ENCODE results near the gene CD24. TPM values are rescaled to one million over a fixed set of nuclear protein-coding genes. Genes with fewer than 3 reads are reported as not detected.

The CD24 gene
- polyA plus RNA-seq, 1 experiment, result 0.07 TPM

GRCh38 chr6:106967936-106968555 is 6.5 kb downstream of the CD24 start:
- Histone ChIP-seq H3K4me3 (ENCODE audit: low read depth, low read length) (no peak overlapping the region), H3K27me3 (ENCODE audit: control insufficient read depth, insufficient read depth, low read length) (peaks cover 4% of the 10 kb centered on the region), H3K36me3 (ENCODE audit: control insufficient read depth, insufficient read depth, low read length) (no peaks in the 10 kb centered on the region)
- no peak for TF ChIP-seq CTCF (IDR thresholded peaks at IDR 0.05; ENCODE audit: insufficient read depth, low read depth, low read length)
- no peak for DNase-seq (ENCODE audit: low read depth)
- ChIA-PET CTCF (interaction anchor here (1.4 kb wide), 1 partner anchor 11 kb away, joined by 5 read pairs; no protein-coding TSS in a partner anchor), POLR2A (no interaction called here)

- Histone ChIP-seq H3K27me3 (ENCODE audit: control insufficient read depth, insufficient read depth, low read length) (no peaks in the 10 kb centered on the region), H3K36me3 (ENCODE audit: control insufficient read depth, insufficient read depth, low read length) (no peaks in the 10 kb centered on the region), H3K4me3 (ENCODE audit: low read depth, low read length) (no peak overlapping the region)
- POLR2A ChIA-PET, result no interaction called here
- CTCF ChIA-PET, result no interaction called here
- no peak for TF ChIP-seq CTCF (IDR thresholded peaks at IDR 0.05; ENCODE audit: insufficient read depth, low read depth, low read length)
- no peak for DNase-seq (ENCODE audit: low read depth)
Measured at GRCh38 chr6:106966671-106967640, 7.6 kb downstream of the CD24 start.

GRCh38 chr6:106966229-106966628 is 8.3 kb downstream of the CD24 start:
- CTCF ChIA-PET, result no interaction called here

GRCh38 chr6:106964954-106965353 is 9.6 kb downstream of the CD24 start:
- no peaks in the 10 kb centered on the region for H3K36me3 ChIP-seq (ENCODE audit: control insufficient read depth, insufficient read depth, low read length)
- DNase-seq (ENCODE audit: low read depth), result no peak
- H3K27me3 ChIP-seq (ENCODE audit: control insufficient read depth, insufficient read depth, low read length), result no peaks in the 10 kb centered on the region
- TF ChIP-seq CTCF (IDR thresholded peaks at IDR 0.05; ENCODE audit: insufficient read depth, low read depth, low read length), result no peak
- ChIA-PET CTCF (no interaction called here), POLR2A (no interaction called here)
- no peak overlapping the region for H3K4me3 ChIP-seq (ENCODE audit: low read depth, low read length)

More at GRCh38 chr6:106966229-106966628, 8.3 kb downstream of the CD24 start:
- no peak for DNase-seq (ENCODE audit: low read depth)
- no peak for TF ChIP-seq CTCF (IDR thresholded peaks at IDR 0.05; ENCODE audit: insufficient read depth, low read depth, low read length)
- Histone ChIP-seq H3K4me3 (ENCODE audit: low read depth, low read length) (no peak overlapping the region), H3K27me3 (ENCODE audit: control insufficient read depth, insufficient read depth, low read length) (no peaks in the 10 kb centered on the region), H3K36me3 (ENCODE audit: control insufficient read depth, insufficient read depth, low read length) (no peaks in the 10 kb centered on the region)
- POLR2A ChIA-PET, result no interaction called here

GRCh38 chr6:106964099-106964498 is 10.4 kb downstream of the CD24 start:
- ChIA-PET CTCF (no interaction called here), POLR2A (no interaction called here)
- no peaks in the 10 kb centered on the region for H3K36me3 ChIP-seq (ENCODE audit: control insufficient read depth, insufficient read depth, low read length)
- no peak overlapping the region for H3K4me3 ChIP-seq (ENCODE audit: low read depth, low read length)
- TF ChIP-seq CTCF (IDR thresholded peaks at IDR 0.05; ENCODE audit: insufficient read depth, low read depth, low read length), result no peak
- DNase-seq (ENCODE audit: low read depth), result no peak
- H3K27me3 ChIP-seq (ENCODE audit: control insufficient read depth, insufficient read depth, low read length), result no peaks in the 10 kb centered on the region
